Ovary (tissue), 9 donors: ENCODE measurements around the gene SFXN5. TPM values are rescaled to one million over a fixed set of nuclear protein-coding genes. Genes with fewer than 3 reads are reported as not detected.

Experiments
- DNase-seq, 5 donors: peaks; one replicate each; pipeline ENCODE4 v3.0.0-alpha.2; 2019 to 2020
- H3K27ac ChIP-seq, 2 donors: fragments of 200-600 bp; one replicate each; pipeline versions ENCODE4 v1.5.1 to v1.8.0; 2019 to 2022
- H3K27me3 ChIP-seq: fragments of 200-600 bp; one replicate; pipeline ENCODE4 v1.8.0; 2022
- H3K36me3 ChIP-seq: fragments of 200-600 bp; sonication (generic); one replicate; pipeline ENCODE4 v1.5.1; 2019
- H3K4me1 ChIP-seq: one replicate; pipeline ENCODE4 v1.8.1; 2013; ENCODE audit warnings: mild to moderate bottlenecking, moderate library complexity; ENCODE audit not compliant: insufficient read depth
- H3K4me3 ChIP-seq: fragments of 200-600 bp; sonication (generic); one replicate; pipeline ENCODE4 v1.5.1; 2017
- H3K9me3 ChIP-seq, 2 donors: fragments of 200-600 bp in 1 of 2; sonication (generic) in 1 of 2; one replicate each; pipeline versions ENCODE4 v1.5.1 to v1.8.1; 2013 to 2019; ENCODE audit warnings: mild to moderate bottlenecking in 1 of 2, moderate library complexity in 1 of 2
- CTCF ChIP-seq, 3 donors: fragments of 450-650 bp in 2 of 3; fragments of 200-600 bp in 1 of 3; IDR thresholded peaks; one replicate each; pipeline versions ENCODE4 v1.5.1 to v1.8.0; 2016 to 2022; ENCODE audit warnings: antibody characterized with exemption in 3 of 3, mild to moderate bottlenecking in 1 of 3
- EP300 ChIP-seq: sonication (generic); formaldehyde crosslinking; IDR thresholded peaks from one replicate; pipeline ENCODE4 v1.6.1; 2017; ENCODE audit warnings: antibody characterized with exemption
- POLR2A ChIP-seq: fragments of 450-650 bp; IDR thresholded peaks from one replicate; pipeline ENCODE4 v1.6.1; 2017; ENCODE audit warnings: antibody characterized with exemption, mild to moderate bottlenecking, moderate library complexity
- WGBS, 3 donors: extraction: QIAGEN DNeasy Blood & Tissue Kit in 1 of 3; methylation state at CpG; one replicate each; pipeline versions ENCODE4 v1.1.5 to v1.1.7; 2013 to 2017; 5-methylcytosine and 5-hydroxymethylcytosine counted together
- intact Hi-C, 4 donors: fragments of 100-400 bp; cut with DNase I; formaldehyde crosslinking; loops; one replicate each; pipeline versions ENCODE4 v1.11.0 to v1.15.1; 2022 to 2023
- polyA plus RNA-seq, 2 donors: library from polyadenylated mRNA; stranded (reverse); fragments of 200-250 nt in 1 of 2; fragments of 350-450 nt in 1 of 2; fragmentation: Illumina TruSeq in 1 of 2; extraction: RNeasy Lipid Tissue Mini Kit (QIAGEN cat#74804) in 1 of 2; gene quantifications; one replicate each; pipeline ENCODE4 v1.2.3, GENCODE V29; 2013 to 2014
- total RNA-seq, 7 donors: library from RNA; depleted of rRNA in 2 of 7; stranded (reverse); fragments of >200 nt in 2 of 7; fragmentation: NEBNext Ultra II Directional in 3 of 7; extraction: Animal tissue kit (Norgen Biotek cat#: 25700) in 3 of 7; gene quantifications; one replicate each; pipeline versions ENCODE4 v1.1.0 to v1.2.4, GENCODE V29; 2016 to 2023
- donor health status: DM: no; HTN: no; CAD: no; lungs with moderate emphysema.
- donor health status: DM: no; HTN: no; CAD: no.
- donor health status: Bipolar disorder and iron deficiency.
- donor health status: DM: yes; HTN: yes; CAD: no.
- donor health status: DM: no; HTN: no; CAD: no.
- donor health status: DM: yes; HTN: yes; CAD: no.

Gene SFXN5
- total and polyA plus RNA-seq, 9 donors, result 4.3 to 19.3 (median 11.6) TPM

GRCh38 chr2:73080321-73081131 is 9.0 kb upstream of the SFXN5 start:
- TF ChIP-seq POLR2A, result no peak
- no peak for TF ChIP-seq CTCF (IDR thresholded peaks at IDR 0.05)
- no peak for TF ChIP-seq EP300
- Histone ChIP-seq H3K36me3 (no peaks in the 10 kb centered on the region), H3K4me1 (no peaks in the 10 kb centered on the region), H3K27me3 (no peaks in the 10 kb centered on the region), H3K27ac (no peak overlapping the region), H3K9me3 (no peaks in the 10 kb centered on the region), H3K4me3 (no peak overlapping the region)
- peak in 1 of 5 donors; percentile 40 for DNase-seq
- WGBS, 3 donors, result 59 to 63% (median 61%) methylated on average over 31 of the region's 31 CpGs
- intact Hi-C loops, result loop anchor here in 1 of 4 donors (10.0 kb wide), 1 partner anchor 186 kb away; no protein-coding TSS in a partner anchor

DNA sequence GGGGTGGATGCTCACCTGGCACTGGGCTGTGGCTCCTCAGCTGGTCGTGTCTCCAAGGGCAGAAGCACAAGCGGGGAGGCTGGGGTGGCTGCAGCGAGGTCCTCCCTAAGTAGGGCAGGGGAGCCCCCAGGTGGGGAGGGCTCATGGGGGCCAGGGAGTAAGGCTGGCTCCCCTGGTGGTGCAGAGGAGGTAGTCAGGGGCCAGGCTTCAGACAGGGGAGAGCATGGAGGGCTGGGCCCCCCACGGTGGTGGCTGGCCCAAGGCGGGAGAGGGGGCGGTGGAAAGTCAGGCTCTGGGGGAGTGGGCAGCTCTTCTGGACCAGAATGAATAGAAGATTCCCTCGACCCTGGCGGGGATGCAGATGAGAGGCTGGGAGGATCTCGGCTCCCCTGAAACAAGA is 8.1 kb upstream of the SFXN5 start:
- no peaks in the 10 kb centered on the region for H3K9me3 ChIP-seq
- H3K27me3 ChIP-seq, result no peaks in the 10 kb centered on the region
- H3K36me3 ChIP-seq, result no peaks in the 10 kb centered on the region
- intact Hi-C loops, result loop anchor here in 1 of 4 donors (10.0 kb wide), 1 partner anchor 185 kb away; no protein-coding TSS in a partner anchor
- H3K4me1 ChIP-seq, result no peaks in the 10 kb centered on the region
- WGBS, 3 donors, result 81 to 87% (median 82%) methylated on average over 9 of the region's 9 CpGs
- TF ChIP-seq CTCF (IDR thresholded peaks at IDR 0.05) (no peak), EP300 (no peak), POLR2A (no peak)
- peak in 1 of 5 donors; percentile 21 for DNase-seq
- H3K4me3 ChIP-seq, result no peak overlapping the region
- H3K27ac ChIP-seq, result no peak overlapping the region

- Histone ChIP-seq H3K9me3 (no peaks in the 10 kb centered on the region), H3K27ac (no peak overlapping the region), H3K27me3 (no peaks in the 10 kb centered on the region), H3K4me3 (no peak overlapping the region), H3K36me3 (no peaks in the 10 kb centered on the region), H3K4me1 (no peaks in the 10 kb centered on the region)
- DNase-seq, result peak in 1 of 5 donors; percentile 19
- no peak for TF ChIP-seq POLR2A
- TF ChIP-seq CTCF (IDR thresholded peaks at IDR 0.05), result no peak
- TF ChIP-seq EP300, result no peak
- intact Hi-C loops, result no loop called here
- 87 to 89% (median 87%) methylated on average over 13 of the region's 13 CpGs for WGBS, 3 donors
These were observed 7.2 kb upstream of the SFXN5 start for GRCh38 chr2:73078457-73079411.

- no peak for DNase-seq
- Histone ChIP-seq H3K27ac (no peak overlapping the region), H3K4me3 (no peak overlapping the region), H3K27me3 (no peaks in the 10 kb centered on the region), H3K9me3 (no peaks in the 10 kb centered on the region), H3K4me1 (no peaks in the 10 kb centered on the region), H3K36me3 (no peaks in the 10 kb centered on the region)
- WGBS, 3 donors, result 87 to 100% (median 88%) methylated on average over 1 of the region's 1 CpG
- intact Hi-C loops, result no loop called here
- TF ChIP-seq EP300 (no peak), POLR2A (no peak), CTCF (IDR thresholded peaks at IDR 0.05) (no peak)
These were observed 5.9 kb upstream of the SFXN5 start for GRCh38 chr2:73077424-73077795.
